ENCODE results near the gene CCDC178. TPM values are rescaled to one million over a fixed set of nuclear protein-coding genes. Genes with fewer than 3 reads are reported as not detected.
"Not testable (repeated sequence)": the region's sequence is repeated elsewhere in the genome, so short reads cannot be mapped to it uniquely, and the experiment has no call there.

Gene CCDC178, protein sequence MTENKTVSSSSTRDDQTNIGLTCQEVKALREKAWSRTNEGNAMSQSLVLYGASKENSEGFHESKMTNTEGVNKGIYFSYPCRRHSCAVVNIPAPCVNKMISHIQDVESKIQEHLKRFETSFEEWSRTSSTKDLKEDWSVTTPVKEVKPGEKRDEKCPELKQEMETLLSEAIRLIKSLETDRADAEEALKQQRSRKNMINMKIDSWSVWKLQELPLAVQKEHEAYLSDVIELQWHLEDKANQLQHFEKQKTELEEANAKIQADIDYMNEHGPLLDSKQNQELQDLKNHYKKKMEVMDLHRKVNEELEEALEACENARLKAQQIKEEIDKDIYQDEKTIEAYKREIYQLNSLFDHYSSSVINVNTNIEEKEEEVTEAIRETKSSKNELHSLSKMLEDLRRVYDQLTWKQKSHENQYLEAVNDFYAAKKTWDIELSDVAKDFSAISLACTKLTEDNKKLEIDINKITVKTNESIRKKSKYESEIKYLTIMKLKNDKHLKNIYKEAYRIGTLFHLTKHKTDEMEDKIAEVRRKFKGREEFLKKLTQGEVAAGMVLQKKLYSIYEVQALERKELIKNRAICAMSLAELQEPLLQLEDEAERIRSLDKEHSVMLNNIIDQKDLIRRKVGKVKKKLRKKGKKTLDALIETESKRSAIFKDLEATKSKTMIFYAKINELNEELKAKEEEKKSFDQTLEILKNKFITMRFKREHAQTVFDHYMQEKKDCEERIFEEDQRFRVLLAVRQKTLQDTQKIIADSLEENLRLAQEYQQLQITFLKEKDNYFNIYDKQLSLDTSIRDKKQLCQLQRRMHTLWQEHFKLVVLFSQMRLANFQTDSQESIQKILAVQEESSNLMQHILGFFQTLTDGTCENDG
- 0.35 TPM for total RNA-seq
- long read RNA-seq, partial matches to known transcripts = 0 of 1 reads
- long read RNA-seq, other reads (novel, unspliced or antisense) = 0 of 1 reads

DNA sequence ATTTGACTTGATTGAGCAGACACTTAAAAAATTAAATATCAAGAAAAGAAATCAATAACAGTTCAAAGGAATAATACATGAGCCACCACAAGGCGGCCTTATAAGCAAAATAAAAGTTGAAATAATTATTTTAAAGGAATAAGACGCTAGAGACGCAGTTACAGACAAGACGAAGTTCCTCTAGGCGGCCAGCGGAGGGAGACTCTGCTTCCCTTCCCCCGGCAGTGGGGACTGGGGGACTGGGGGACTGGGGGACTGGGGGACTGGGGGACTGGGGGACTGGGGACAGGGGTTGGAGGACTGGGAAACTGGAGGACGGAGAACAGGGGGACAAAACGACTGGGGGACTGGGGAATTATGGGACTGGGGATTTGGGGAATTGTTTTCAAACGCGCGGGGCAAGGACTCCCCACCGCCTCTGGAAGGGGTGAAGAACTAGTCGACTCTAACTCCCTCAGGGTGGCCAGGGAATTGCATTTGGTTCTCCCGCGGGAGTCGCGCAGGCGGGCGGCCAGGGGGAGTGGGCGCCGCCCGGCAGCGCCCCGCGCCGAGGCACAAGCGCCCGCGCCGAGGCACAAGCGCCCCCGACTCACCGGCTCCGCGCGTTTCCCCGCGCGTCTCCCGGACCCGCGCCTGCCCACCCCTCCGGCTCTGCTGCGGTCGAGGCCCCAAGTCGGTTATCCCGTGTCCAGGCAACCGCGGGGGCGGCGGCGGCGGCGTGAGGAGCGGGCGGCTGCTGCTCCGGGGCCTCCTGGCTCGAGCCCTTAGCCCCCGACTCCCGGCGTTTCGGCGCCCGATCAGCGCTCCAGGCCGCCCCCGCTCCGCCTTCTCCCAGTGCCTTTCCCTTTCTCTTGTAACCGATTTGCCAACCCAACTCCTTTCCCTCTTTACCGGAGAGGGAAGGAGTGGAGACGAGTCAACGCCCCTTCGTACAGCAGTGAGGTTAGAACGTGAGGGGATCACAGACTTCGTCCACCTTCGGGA lies at the start of gene CCDC178:
TSS of gene CCDC178 (minus strand) at position 662 of the 984 bp plus-strand sequence. CDS start 28,633 bp downstream, outside the sequence.
- peak; percentile 95 for ATAC-seq (ENCODE audit: poor library complexity)
- DNase-seq = peak; percentile 46
- intact Hi-C loops (cut with DNase I) = loop anchor here (5.0 kb wide), 1 partner anchor 322 kb away; no protein-coding TSS in a partner anchor

DNA sequence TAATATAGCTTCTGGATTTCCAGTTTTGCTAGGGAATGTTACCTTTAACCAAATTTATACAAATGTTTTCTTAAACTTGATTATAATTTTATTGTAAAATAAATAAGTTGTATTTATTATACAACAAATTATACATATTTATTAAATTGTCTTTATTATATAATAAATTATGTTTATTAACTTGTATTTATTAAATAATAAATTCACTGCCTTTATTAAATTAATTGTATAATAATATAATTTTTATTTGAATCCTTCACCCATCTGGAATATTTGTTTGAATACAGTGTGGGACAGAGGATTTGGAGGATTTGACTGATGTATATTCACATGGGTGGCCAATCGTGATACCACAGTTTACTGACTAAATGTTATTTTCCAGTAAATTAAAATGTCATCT lies 43.4 kb upstream of the CCDC178 start:
- intact Hi-C loops (cut with DNase I) = no loop called here
- ATAC-seq (ENCODE audit: poor library complexity) = no peak
- DNase-seq = no peak

DNA sequence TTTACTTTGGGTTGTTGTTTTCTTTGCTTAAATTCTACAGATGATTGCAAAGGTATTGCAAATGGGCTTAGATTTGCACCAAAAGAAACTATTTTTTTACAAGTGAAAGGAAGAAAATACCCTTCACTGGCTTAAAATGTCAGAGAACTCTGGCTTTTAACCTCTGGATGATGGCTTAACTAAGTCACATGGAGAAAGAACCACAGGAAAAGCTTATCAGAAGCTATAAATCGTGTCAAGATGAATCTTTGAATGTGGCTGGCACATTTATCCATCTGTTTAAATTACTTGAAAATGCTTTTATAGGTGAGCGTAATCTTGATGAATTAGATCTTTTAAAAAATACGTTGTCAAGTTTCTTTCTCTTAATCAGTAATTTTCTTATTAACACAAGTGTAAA lies 32.0 kb upstream of the CCDC178 start:
- ATAC-seq (ENCODE audit: poor library complexity) (no peak), DNase-seq (no peak)
- intact Hi-C loops (cut with DNase I) = no loop called here

DNA sequence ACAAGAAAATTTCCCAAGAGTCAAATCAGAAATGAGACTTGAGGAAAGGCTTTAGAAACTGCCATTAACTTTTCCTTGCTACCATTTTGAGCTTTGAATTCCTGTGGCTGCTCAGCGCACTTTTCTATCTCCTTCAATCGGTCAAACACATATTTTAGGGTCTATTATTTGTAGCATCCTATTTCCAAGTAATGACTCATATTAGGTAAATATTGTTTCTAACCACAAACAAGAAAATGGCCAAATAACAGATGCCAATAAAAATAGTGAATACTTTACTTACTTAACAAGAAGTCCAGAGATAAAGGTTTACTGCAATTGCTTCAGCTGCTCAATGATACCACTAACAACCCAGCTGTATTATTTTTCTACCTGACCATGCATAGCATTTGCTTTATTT lies 29.7 kb upstream of the CCDC178 start:
- no peak for ATAC-seq (ENCODE audit: poor library complexity)
- intact Hi-C loops (cut with DNase I) = no loop called here
- DNase-seq = no peak

DNA sequence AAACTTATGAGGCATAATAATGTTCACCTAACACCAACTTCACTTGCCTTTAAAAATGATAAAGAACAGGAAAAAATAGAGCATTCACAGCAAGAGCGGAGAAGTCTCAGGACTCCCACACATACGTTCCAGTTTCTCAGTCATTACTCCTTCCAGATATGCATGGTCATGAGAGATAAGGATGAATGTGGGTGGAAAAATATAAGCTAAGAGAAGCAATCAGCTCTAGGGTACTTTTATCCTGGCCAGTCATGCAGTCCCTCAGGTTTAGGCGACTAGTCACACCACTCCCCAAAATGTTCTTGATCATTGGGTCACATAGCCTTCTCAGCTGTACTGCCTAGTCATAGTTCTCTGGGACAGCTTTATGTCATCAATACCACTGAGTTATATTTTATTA lies 29.2 kb upstream of the CCDC178 start:
- ATAC-seq (ENCODE audit: poor library complexity) = no peak
- intact Hi-C loops (cut with DNase I) = no loop called here

DNA sequence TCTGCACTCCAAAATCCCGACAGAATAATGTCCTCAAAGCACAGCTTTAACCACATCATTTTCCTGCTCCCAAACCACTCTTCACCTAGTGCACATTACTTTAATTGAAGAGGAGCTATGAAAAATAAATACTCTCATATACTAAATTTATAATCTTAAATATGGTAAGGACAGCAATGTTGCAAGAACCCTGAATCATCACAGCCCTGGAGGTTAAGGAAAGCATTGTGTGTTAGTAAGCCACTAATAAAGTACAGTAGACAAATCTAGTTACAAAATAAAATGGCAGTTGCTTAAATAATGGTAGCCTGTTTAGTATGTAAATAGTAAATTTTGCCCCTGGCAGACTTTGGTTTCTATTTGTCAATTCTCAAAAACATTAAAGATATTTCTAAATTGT lies 27.0 kb upstream of the CCDC178 start:
- intact Hi-C loops (cut with DNase I) = no loop called here
- DNase-seq = no peak
- ATAC-seq (ENCODE audit: poor library complexity) = no peak

More for the DNA sequence above, 29.2 kb upstream of the CCDC178 start:
- DNase-seq = no peak

DNA sequence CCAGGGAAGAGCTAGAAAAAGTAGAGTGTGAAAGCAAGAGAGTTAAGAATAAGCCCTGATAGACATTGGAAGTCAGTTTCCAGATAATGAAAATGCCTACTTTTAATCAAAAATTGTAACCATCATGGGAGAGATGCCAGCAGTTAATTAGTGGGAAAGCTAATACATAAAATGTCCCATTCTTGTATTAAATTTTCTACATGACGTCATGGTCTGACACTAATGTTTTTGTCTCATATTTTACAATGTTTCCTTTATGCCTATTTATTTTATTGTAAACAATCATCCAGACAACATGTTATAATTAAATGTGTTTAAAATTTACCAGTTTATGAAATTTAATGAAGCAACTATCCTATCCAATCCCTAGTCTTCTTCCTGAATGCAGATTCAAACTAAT lies 26.3 kb upstream of the CCDC178 start:
- no peak for DNase-seq
- intact Hi-C loops (cut with DNase I) = no loop called here
- ATAC-seq (ENCODE audit: poor library complexity) = no peak

DNA sequence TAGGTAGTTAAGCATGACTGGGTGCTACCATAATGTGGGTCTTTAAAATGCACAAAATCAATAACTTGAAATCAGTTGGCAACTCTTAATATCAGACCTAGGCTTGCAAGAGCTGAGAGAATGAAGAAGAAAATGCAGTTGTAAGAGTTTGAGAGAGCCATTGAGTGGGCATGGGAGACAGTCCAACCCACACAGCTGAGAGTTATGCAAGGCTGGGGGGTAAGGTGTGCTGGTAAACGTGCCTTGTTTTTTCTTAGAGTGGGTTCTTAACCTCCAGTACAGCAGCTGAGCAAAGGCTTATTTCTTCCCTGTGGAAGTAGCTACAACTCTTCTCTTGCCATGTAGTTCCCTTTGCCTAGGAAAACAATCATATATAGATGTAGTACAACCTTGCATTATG lies 20.2 kb upstream of the CCDC178 start:
- DNase-seq (no peak), ATAC-seq (ENCODE audit: poor library complexity) (no peak)
- intact Hi-C loops (cut with DNase I) = no loop called here

DNA sequence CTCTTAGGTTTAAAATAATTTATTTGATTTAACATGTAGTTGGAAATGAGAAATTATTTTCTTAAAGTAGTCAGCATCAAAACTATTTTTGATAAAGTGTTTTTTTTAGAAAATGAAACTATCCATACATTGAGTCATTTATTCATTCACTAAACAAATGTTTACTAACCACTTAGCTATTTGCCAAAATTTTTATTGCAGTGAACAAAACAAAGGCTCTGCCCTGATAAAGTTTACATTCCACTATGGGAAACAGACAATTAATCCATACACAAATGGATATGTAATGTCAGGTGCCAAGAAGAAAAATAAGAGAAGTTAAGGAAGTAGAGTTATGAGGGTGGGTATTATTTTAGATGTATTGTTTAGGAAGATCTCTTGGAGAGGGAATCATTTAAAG lies 19.1 kb upstream of the CCDC178 start:
- intact Hi-C loops (cut with DNase I) = no loop called here
- no peak for DNase-seq
- ATAC-seq (ENCODE audit: poor library complexity) = no peak

DNA sequence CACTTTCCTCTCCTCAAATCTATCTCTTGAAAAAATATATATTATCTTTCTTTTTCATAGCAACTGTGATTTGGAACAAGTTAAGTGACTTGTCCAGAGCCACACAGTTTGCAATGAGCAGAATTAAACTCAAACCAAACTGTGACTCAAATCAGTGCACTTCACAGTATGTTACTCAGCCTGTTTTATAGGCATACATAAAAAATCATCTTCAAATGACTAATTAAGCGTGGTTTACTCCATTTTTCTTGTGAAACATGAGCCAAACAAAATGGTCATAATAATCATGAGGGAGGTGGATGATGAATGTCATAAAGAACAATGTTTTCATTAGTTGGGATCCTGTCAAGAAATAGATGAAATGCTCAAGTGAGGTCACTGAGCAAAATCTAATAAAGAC lies 6.1 kb upstream of the CCDC178 start:
- ATAC-seq (ENCODE audit: poor library complexity) (no peak), DNase-seq (no peak)
- intact Hi-C loops (cut with DNase I) = no loop called here

DNA sequence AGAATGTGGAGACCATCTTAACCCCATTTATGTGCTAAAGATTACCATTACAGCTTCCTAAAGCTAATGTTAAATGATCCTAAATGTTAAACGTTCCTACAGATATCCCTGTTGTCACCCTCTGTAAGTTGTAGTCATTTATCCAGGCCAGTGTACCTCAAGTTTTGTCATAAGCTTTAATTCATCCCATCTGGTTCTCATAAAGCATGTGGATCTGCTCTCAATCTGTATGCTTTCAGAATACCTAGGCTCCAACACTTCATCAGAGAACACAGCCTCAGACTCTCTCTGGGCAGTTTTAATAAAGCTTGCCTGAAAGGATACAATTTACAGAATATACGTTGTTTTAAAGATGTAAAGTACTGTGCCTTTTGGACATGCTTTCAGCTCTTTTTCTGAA lies 4.2 kb upstream of the CCDC178 start:
- intact Hi-C loops (cut with DNase I) = loop anchor here (5.0 kb wide), 1 partner anchor 318 kb away; no protein-coding TSS in a partner anchor
- DNase-seq = no peak
- ATAC-seq (ENCODE audit: poor library complexity) = no peak

DNA sequence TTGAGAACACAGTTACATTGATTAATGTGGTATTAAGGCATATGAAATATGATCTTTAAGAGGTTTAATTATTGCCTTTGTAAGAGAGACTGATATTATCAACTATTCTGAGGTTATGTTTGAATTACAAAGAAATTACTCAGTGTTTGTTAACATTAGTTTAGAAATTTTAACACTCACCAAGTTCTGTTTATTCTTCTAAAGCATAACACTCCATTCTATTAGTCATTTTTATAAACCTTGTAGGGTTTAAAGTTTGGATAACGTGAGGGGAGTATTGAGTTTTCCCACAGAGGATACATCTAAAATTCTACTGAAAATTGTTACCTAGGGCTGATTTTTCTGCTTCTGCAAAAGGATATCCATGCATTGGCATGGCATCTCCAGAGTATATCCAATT lies 7.7 kb downstream of the CCDC178 start:
- no peak for DNase-seq
- intact Hi-C loops (cut with DNase I) = no loop called here
- ATAC-seq (ENCODE audit: poor library complexity) = no peak

DNA sequence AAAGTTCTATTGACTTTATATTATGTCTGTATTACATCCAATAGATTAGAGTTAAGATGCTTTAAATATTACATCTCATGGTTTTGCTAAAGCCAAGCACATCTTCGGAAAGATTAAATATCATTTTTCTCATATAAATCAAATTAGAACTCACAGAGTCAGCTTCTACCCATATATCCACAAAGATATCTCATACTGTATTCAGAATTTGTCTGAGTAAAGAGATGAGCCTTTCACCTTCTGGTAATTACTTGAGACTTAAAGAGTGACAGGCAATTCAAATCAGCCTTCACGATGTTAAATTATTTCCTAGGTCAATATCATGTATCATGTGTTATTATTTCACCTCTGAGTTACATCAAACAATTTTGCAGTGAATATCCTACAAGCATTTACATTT lies 13.0 kb downstream of the CCDC178 start:
- intact Hi-C loops (cut with DNase I) = no loop called here

DNA sequence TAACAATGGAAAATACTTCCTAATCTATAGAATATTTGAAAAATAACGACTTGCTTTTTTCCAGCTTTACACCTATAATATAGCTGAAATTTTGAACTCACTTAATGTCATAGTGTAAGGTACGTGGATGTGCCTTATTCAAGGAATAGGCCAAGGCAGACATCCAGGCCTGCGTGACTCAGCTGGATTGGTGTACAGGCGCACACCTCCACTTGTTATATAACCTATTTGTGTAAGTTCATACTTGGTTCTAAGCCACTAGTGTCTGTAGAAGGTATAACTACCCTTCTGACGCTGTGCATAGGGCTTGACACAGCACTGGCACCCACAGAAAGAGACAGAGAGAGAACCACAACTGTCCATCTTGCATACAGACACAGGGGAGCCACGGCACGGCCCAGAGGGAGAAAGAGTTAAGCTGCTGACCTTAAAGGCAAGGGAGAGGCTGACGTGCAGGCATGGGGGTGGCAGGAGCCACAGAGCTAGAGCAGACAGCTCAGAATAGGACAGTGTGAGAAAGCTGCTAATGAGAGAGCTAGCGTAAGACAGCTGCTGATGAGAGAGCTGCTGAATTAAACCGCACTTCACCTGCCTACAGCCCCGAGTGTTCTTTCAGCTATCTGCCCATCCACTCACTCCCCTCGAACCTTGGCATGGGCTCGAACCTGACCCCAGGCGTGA lies 16.1 kb downstream of the CCDC178 start:
- no peak for ATAC-seq (ENCODE audit: poor library complexity)
- no peak for DNase-seq
- intact Hi-C loops (cut with DNase I) = no loop called here

More for the DNA sequence above, 13.0 kb downstream of the CCDC178 start:
- no peak for DNase-seq
- ATAC-seq (ENCODE audit: poor library complexity) = no peak

DNA sequence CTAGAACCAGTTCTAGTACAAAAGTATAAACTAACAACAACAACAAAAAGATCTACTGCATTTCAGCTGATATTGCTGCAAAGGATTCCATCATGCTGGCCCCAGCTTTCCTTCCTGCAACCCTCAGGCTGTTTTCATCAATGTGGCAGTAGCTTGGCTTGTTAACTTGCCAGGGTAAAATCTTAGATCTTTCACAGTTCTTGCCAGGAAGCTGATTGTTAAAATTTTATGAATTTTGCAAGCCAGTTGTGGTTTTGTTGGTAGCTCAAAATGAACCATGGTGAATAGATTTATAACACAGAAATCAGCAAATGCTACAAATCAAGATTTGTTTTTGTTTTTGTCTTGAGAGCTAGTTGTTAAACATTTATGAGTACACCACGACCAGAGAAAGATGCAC lies 19.3 kb downstream of the CCDC178 start:
- intact Hi-C loops (cut with DNase I) = no loop called here
- ATAC-seq (ENCODE audit: poor library complexity) = no peak
- DNase-seq = no peak

DNA sequence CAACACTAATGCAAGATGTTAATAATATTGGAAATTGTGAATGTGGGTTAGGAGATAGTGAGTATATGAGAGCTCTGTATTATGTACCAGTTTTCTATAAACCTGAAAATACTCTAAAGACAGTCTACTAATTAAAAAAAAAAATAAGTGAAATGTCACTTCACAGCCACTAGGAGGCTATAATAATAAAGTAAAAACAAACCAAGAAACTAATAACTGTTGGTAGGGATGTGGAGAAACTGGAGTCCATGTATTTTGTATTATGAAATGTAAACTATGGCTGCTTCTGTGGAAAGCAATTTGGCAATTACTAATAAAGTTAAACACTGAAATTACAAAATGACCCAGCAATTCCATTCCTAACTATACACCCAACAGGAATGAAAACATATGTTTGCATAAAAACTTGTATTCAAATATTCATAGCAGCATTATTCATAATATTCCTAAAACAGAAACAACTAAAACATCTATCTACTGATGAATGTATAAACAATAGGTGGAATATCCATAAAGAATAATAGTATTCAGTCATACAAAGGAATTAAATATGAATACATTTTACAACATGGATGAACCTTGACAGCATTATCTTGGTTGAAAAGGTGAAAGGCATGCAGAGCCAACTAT lies 36.2 kb downstream of the CCDC178 start:
- ATAC-seq (ENCODE audit: poor library complexity) (no peak), DNase-seq (no peak)
- intact Hi-C loops (cut with DNase I) = no loop called here

DNA sequence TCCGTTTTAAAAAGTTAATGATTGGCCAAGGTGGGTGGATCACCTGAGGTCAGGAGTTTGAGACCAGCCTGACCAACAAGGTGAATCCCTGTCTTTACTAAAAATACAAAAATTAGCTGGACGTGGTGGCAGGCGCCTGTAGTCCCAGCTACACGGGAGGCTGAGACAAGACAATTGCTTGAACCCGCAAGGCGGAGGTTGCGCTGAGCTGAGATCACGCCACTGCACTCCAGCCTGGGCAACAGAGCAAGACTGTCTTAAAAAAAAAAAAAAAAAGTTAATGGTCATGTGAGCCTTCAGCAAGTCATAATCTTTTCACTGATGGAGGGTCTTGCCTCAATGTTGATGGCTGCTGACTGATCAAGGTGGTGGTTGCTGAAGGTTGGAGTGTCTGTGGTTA lies 41.6 kb downstream of the CCDC178 start:
- DNase-seq; ATAC-seq (ENCODE audit: poor library complexity); intact Hi-C loops (cut with DNase I): not testable (repeated sequence)

DNA sequence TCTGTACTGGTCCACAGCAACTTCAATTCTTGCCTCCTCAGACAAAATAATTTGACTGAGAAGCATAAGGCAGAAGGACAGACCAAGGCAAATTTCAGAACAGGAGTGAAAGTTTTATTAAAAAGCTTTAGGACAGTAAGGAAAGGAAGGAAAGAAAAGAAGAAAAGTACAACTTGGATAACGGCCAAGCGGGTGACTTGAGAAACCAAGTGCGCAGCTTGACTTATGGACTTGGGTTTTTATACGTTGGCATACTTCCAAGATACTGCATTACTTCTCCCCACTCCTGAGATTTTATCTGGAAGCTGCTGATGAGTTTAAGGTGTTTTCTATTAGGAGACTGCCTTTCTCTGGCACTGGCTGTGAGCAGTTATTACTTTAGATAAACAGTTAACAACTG lies 64.7 kb downstream of the CCDC178 start:
- ATAC-seq (ENCODE audit: poor library complexity) (no peak), DNase-seq (no peak)
- intact Hi-C loops (cut with DNase I) = no loop called here
